IMR-90 (cell line): ENCODE measurements around the gene MARCHF2. TPM values are rescaled to one million over a fixed set of nuclear protein-coding genes. Genes with fewer than 3 reads are reported as not detected.
A peak's percentile ranks its signal among the peaks of the same experiment; 100 is the strongest.

Experiments
- ATAC-seq: fragments of 200-7000 bp; cut with Tn5 transposase; 2 replicates; pipeline ENCODE4 v1.9.1; 2020; ENCODE audit warnings: low read depth, mild to moderate bottlenecking, moderate library complexity
- BruUV-seq: library from RNA; stranded (reverse); fragments of 400-500 nt; replicated peaks from 2 replicates; lab custom pipeline; 2021; lab: Mats Ljungman, UMichigan
- CTCF ChIA-PET: fragments of 300-600 bp; formaldehyde crosslinking; extraction: SDS; loops from one replicate; lab custom pipeline; 2021; ENCODE audit warnings: antibody characterized with exemption; lab: Yijun Ruan, JAX
- POLR2A ChIA-PET: fragments of 300-600 bp; sonication (Branson Sonifier 250); formaldehyde crosslinking; loops from one replicate; lab custom pipeline; 2022; ENCODE audit warnings: antibody characterized with exemption; ENCODE audit not compliant: unreplicated experiment; lab: Charles Lee
- DNase-seq: peaks from one replicate; pipeline ENCODE4 v3.0.0; 2013
- H2AFZ ChIP-seq: replicated peaks from 2 replicates; pipeline ENCODE3; 2013; ENCODE audit warnings: low read length, mild to moderate bottlenecking; ENCODE audit not compliant: poor library complexity
- H2AK5ac ChIP-seq: 2 replicates; pipeline ENCODE4 v1.6.1; 2013; ENCODE audit warnings: low read depth, low read length, inconsistent platforms
- H2AK9ac ChIP-seq: replicated peaks from 2 replicates; pipeline ENCODE3; 2013; ENCODE audit warnings: mild to moderate bottlenecking, low read depth, low read length, moderate library complexity; ENCODE audit not compliant: poor library complexity
- H2BK120ac ChIP-seq: 2 replicates; pipeline ENCODE4 v1.6.1; 2013; ENCODE audit warnings: low read depth, low read length, inconsistent platforms
- H2BK15ac ChIP-seq: 3 replicates; pipeline ENCODE4 v1.6.1; 2013; ENCODE audit warnings: low read depth, low read length, inconsistent platforms
- H2BK20ac ChIP-seq: 2 replicates; pipeline ENCODE4 v1.6.1; 2013; ENCODE audit warnings: low read depth, mild to moderate bottlenecking, inconsistent platforms, low read length, moderate library complexity
- H2BK5ac ChIP-seq: 2 replicates; pipeline ENCODE4 v1.6.1; 2013; ENCODE audit warnings: mild to moderate bottlenecking, low read depth, low read length, inconsistent platforms; ENCODE audit not compliant: poor library complexity, severe bottlenecking
- H3K14ac ChIP-seq: replicated peaks from 2 replicates; pipeline ENCODE4 v1.6.1; 2013; ENCODE audit warnings: low read depth, low read length, inconsistent platforms
- H3K18ac ChIP-seq: 2 replicates; pipeline ENCODE4 v1.6.1; 2013; ENCODE audit warnings: low read depth, low read length, control low read depth
- H3K23ac ChIP-seq: 2 replicates; pipeline ENCODE4 v1.6.1; 2013; ENCODE audit warnings: low read depth, low read length, inconsistent platforms
- H3K27ac ChIP-seq: 2 replicates; pipeline ENCODE4 v1.5.1; 2013; ENCODE audit warnings: mild to moderate bottlenecking, control low read depth, low read length; ENCODE audit not compliant: insufficient read depth
- H3K27me3 ChIP-seq: 2 replicates; pipeline ENCODE4 v1.6.1; 2013; ENCODE audit warnings: low read length; ENCODE audit not compliant: control insufficient read depth, insufficient read depth
- H3K36me3 ChIP-seq: 2 replicates; pipeline ENCODE4 v1.6.1; 2013; ENCODE audit warnings: low read length, mixed read lengths; ENCODE audit not compliant: control insufficient read depth, insufficient read depth
- H3K4ac ChIP-seq: 2 replicates; pipeline ENCODE4 v1.6.1; 2013; ENCODE audit warnings: low read depth, low read length, inconsistent platforms
- H3K4me1 ChIP-seq: 2 replicates; pipeline ENCODE4 v1.6.1; 2013; ENCODE audit warnings: low read length, mixed read lengths; ENCODE audit not compliant: control insufficient read depth, insufficient read depth
- H3K4me2 ChIP-seq: 2 replicates; pipeline ENCODE4 v1.6.1; 2013; ENCODE audit warnings: low read depth, mild to moderate bottlenecking, control low read depth, low read length, moderate library complexity
- H3K4me3 ChIP-seq: 2 replicates; pipeline ENCODE4 v1.5.1; 2013; ENCODE audit warnings: low read depth, mild to moderate bottlenecking, control low read depth, low read length, moderate library complexity; ENCODE audit not compliant: insufficient read depth
- H3K56ac ChIP-seq: 2 replicates; pipeline ENCODE4 v1.6.1; 2013; ENCODE audit warnings: low read length, inconsistent platforms; ENCODE audit not compliant: insufficient read depth; ENCODE audit errors: extremely low read depth
- H3K79me1 ChIP-seq, 2 experiments: 2 replicates each; pipeline ENCODE4 v1.6.1; 2013; ENCODE audit warnings: low read length in 2 of 2, inconsistent platforms in 1 of 2, low read depth in 1 of 2
- H3K9ac ChIP-seq: 2 replicates; pipeline ENCODE4 v1.6.1; 2013; ENCODE audit warnings: low read depth, low read length, control low read depth
- H3K9me1 ChIP-seq: 2 replicates; pipeline ENCODE4 v1.6.1; 2013; ENCODE audit warnings: low read length, inconsistent platforms; ENCODE audit not compliant: insufficient read depth
- H3K9me3 ChIP-seq: 2 replicates; pipeline ENCODE4 v1.6.1; 2013; ENCODE audit warnings: low read length; ENCODE audit not compliant: control insufficient read depth, insufficient read depth
- H4K20me1 ChIP-seq: 2 replicates; pipeline ENCODE4 v1.6.1; 2013; ENCODE audit warnings: low read length, inconsistent platforms; ENCODE audit not compliant: insufficient read depth
- H4K5ac ChIP-seq: 2 replicates; pipeline ENCODE4 v1.6.1; 2013; ENCODE audit warnings: mild to moderate bottlenecking, low read depth, low read length, control low read depth
- H4K8ac ChIP-seq, 2 experiments: 2 replicates each; pipeline ENCODE4 v1.6.1; 2013; ENCODE audit warnings: low read depth in 2 of 2, low read length in 2 of 2, control low read depth in 1 of 2, inconsistent platforms in 1 of 2
- H4K91ac ChIP-seq: 2 replicates; pipeline ENCODE4 v1.6.1; 2013; ENCODE audit warnings: low read depth, low read length, inconsistent platforms; ENCODE audit not compliant: insufficient read depth
- CEBPB ChIP-seq: IDR thresholded peaks from 2 replicates; pipeline ENCODE4 v1.6.1; 2012; ENCODE audit warnings: low read depth, low read length, improper control_type of control experiment
- FOS ChIP-seq: fragments of 150-350 bp; IDR thresholded peaks from 2 replicates; pipeline ENCODE4 v1.6.1; 2016; ENCODE audit warnings: low read depth, low read length
- MAFK ChIP-seq: IDR thresholded peaks from 2 replicates; pipeline ENCODE4 v1.6.1; 2012; ENCODE audit warnings: low read depth, low read length, improper control_type of control experiment
- MXI1 ChIP-seq: IDR thresholded peaks from 2 replicates; pipeline ENCODE4 v1.6.1; 2012; ENCODE audit warnings: low read depth, mild to moderate bottlenecking, low read length, moderate library complexity, borderline replicate concordance
- NFE2L2 ChIP-seq: fragments of 150-350 bp; IDR thresholded peaks from 2 replicates; pipeline ENCODE4 v1.6.1; 2016; ENCODE audit warnings: low read depth, mild to moderate bottlenecking, low read length
- POLR2A ChIP-seq: IDR thresholded peaks from 2 replicates; pipeline ENCODE4 v1.6.1; 2012; ENCODE audit warnings: mild to moderate bottlenecking, low read depth, low read length
- RCOR1 ChIP-seq: IDR thresholded peaks from 2 replicates; pipeline ENCODE4 v1.6.1; 2012; ENCODE audit warnings: mild to moderate bottlenecking, low read length, improper control_type of control experiment; ENCODE audit not compliant: insufficient replicate concordance
- RFX5 ChIP-seq: IDR thresholded peaks from 2 replicates; pipeline ENCODE4 v1.8.0; 2012; ENCODE audit warnings: low read depth, mild to moderate bottlenecking, low read length, moderate library complexity
- SMC3 ChIP-seq: fragments of 150-350 bp; IDR thresholded peaks from 2 replicates; pipeline ENCODE4 v1.6.1; 2016; ENCODE audit warnings: low read depth, mild to moderate bottlenecking, antibody characterized with exemption, low read length, moderate library complexity
- WGBS, 2 experiments: methylation state at CpG; one replicate each; pipeline versions ENCODE4 v1.1.5 to v1.1.7; 2013; ENCODE audit warnings: missing lambda C conversion rate in 2 of 2; ENCODE audit not compliant: insufficient read length in 1 of 2; ENCODE audit errors: extremely low coverage in 2 of 2; 5-methylcytosine and 5-hydroxymethylcytosine counted together
- dilution Hi-C: fragments of 300-500 bp; cut with HindIII; formaldehyde crosslinking; loops from one replicate; pipeline ENCODE4 v1.14.3; 2018; ENCODE audit warnings: low sequenced_read_pairs; ENCODE audit not compliant: unreplicated experiment
- in situ Hi-C: fragments of 300-500 bp; cut with MboI; formaldehyde crosslinking; loops from 3 replicates; pipeline ENCODE4 v1.14.3; 2019; ENCODE audit warnings: low sequenced_read_pairs, inconsistent platforms, mixed read lengths
- intact Hi-C: fragments of 100-400 bp; cut with micrococcal nuclease; formaldehyde crosslinking; loops from 2 replicates; pipeline ENCODE4 v1.10.0; 2022
- polyA plus RNA-seq, 3 experiments: library from polyadenylated mRNA; depleted of rRNA; stranded (reverse); fragments of >200 nt; gene quantifications; 2 replicates each; pipeline ENCODE4 v1.2.3, GENCODE V29; 2012; ENCODE audit warnings: low replicate concordance in 1 of 3
- total RNA-seq: library from RNA; depleted of rRNA; stranded (reverse); fragments of >200 nt; gene quantifications from 2 replicates; pipeline ENCODE4 v1.2.3, GENCODE V29; 2012
- TF ChIP-seq, protein P1 (sequence below): fragments of 150-350 bp; IDR thresholded peaks from 2 replicates; pipeline ENCODE4 v1.6.1; 2016; ENCODE audit warnings: low read depth, mild to moderate bottlenecking, low read length, moderate library complexity, borderline replicate concordance
- TF ChIP-seq, protein P2 (sequence below): conservative IDR thresholded peaks from 2 replicates; pipeline ENCODE4 v1.5.1; 2012; ENCODE audit warnings: mild to moderate bottlenecking, low read depth, low read length, improper control_type of control experiment

The MARCHF2 gene
- total and polyA plus RNA-seq, 2 of the 4 experiments (the other 2 are of a cell fraction) = 33.8 to 58.8 TPM

DNA sequence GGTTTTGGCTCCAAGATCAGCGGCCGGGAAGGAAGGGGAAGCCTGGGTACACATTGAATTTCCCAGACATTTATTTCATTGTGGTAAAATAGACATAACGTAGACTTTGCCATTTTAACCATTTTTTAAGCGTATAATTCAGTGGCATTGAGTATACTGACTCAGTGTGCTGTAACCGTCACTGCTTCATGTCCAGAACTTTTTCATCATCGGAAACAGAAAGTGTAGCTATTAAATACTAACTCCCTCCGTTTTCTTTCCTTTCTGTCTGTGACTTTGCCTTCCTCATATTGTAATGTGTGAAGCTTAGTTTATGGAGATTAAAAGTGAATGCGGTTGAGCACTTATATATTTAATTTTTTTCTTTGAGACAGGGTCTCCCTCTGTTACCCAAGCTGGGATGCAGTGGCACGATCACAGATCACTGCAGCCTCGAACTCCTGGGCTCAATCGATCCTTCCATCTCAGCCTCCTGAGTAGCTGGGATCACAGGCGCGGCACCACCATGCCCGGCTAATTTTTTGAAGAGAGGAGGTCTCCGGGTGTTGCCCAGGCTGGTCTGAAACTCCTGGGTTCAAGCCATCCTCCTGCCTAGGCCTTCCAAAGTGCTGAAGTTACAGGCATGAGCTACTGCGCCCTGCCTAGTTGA is 33.1 kb downstream of the MARCHF2 start:
- Histone ChIP-seq H2BK120ac (no peak overlapping the region), H3K4ac (peak overlapping the region; percentile 18), H2AK5ac (no peak overlapping the region), H4K5ac (no peak overlapping the region), H4K8ac (0 out of 4 replicates have a peak overlapping the region, but pooled peaks of 1 of the 2 experiments have one; percentile 10), H3K18ac (no peak overlapping the region), H3K56ac (peak overlapping the region; percentile 59), H3K14ac (peak overlapping the region; percentile 61), H3K23ac (peak overlapping the region; percentile 93), H3K27ac (peak overlapping the region; percentile 88; the same call in 1 of the 2 replicates), H2BK5ac (no peak overlapping the region), H3K4me3 (peak overlapping the region; percentile 83), H3K4me2 (peak overlapping the region; percentile 93), H4K91ac (no peak overlapping the region), H2BK15ac (no peak overlapping the region), H2BK20ac (no peak overlapping the region), H3K4me1 (peaks cover 7% of the 10 kb centered on the region), H2AFZ (no peak overlapping the region), H4K20me1 (peaks cover 60% of the 10 kb centered on the region), H3K36me3 (peaks cover 7% of the 10 kb centered on the region), H3K79me1 (peaks cover 0 to 40% of the 10 kb centered on the region in 2 experiments; a peak in 2 of 4 replicates), H3K27me3 (no peaks in the 10 kb centered on the region), H3K9ac (peak overlapping the region; percentile 82), H3K9me3 (no peaks in the 10 kb centered on the region), H3K9me1 (peaks cover 14% of the 10 kb centered on the region), H2AK9ac (no peak overlapping the region)
- in situ Hi-C loops = no loop called here
- ChIA-PET CTCF (interaction anchor here (0.7 to 0.9 kb wide), 2 partner anchors 21 to 92 kb away, joined by 3 read pairs; no protein-coding TSS in a partner anchor), POLR2A (interaction anchor here (0.6 kb wide), 1 partner anchor 141 kb away, joined by 4 read pairs; no protein-coding TSS in a partner anchor)
- WGBS, 2 experiments = 69% methylated on average over 5 of the region's 16 CpGs; no CpG with 5 or more reads in 1 of the 2 experiments
- ATAC-seq (no peak), DNase-seq (no peak)
- dilution Hi-C loops = no loop called here
- BruUV-seq = no TSS peak
- intact Hi-C loops = loop anchor here (5.0 kb wide), 1 partner anchor 34 kb away; the partner anchor contains the start of gene MARCHF2
- TF ChIP-seq RFX5 = no peak
- TF ChIP-seq CEBPB = no peak
- TF ChIP-seq SMC3 = no peak
- no peak for TF ChIP-seq MAFK
- no peak for TF ChIP-seq POLR2A
- no peak for TF ChIP-seq RCOR1
- TF ChIP-seq, protein P1, sequence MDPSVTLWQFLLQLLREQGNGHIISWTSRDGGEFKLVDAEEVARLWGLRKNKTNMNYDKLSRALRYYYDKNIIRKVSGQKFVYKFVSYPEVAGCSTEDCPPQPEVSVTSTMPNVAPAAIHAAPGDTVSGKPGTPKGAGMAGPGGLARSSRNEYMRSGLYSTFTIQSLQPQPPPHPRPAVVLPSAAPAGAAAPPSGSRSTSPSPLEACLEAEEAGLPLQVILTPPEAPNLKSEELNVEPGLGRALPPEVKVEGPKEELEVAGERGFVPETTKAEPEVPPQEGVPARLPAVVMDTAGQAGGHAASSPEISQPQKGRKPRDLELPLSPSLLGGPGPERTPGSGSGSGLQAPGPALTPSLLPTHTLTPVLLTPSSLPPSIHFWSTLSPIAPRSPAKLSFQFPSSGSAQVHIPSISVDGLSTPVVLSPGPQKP = no peak
- TF ChIP-seq NFE2L2 = no peak
- TF ChIP-seq, protein P2, sequence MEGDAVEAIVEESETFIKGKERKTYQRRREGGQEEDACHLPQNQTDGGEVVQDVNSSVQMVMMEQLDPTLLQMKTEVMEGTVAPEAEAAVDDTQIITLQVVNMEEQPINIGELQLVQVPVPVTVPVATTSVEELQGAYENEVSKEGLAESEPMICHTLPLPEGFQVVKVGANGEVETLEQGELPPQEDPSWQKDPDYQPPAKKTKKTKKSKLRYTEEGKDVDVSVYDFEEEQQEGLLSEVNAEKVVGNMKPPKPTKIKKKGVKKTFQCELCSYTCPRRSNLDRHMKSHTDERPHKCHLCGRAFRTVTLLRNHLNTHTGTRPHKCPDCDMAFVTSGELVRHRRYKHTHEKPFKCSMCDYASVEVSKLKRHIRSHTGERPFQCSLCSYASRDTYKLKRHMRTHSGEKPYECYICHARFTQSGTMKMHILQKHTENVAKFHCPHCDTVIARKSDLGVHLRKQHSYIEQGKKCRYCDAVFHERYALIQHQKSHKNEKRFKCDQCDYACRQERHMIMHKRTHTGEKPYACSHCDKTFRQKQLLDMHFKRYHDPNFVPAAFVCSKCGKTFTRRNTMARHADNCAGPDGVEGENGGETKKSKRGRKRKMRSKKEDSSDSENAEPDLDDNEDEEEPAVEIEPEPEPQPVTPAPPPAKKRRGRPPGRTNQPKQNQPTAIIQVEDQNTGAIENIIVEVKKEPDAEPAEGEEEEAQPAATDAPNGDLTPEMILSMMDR = no peak
- no peak for TF ChIP-seq MXI1
- no peak for TF ChIP-seq FOS
